ENCODE data around the gene SI.

The SI gene
- long read RNA-seq: 0 reads

- TF ChIP-seq GABPA (IDR thresholded peaks at IDR 0.05; ENCODE audit: low read depth) (no peak), CTCF (IDR thresholded peaks at IDR 0.05; ENCODE audit: insufficient read depth, low read length) (no peak), SPI1 (IDR thresholded peaks at IDR 0.05; ENCODE audit: borderline replicate concordance, low read depth) (no peak), POLR2AphosphoS5 (IDR thresholded peaks at IDR 0.05; ENCODE audit: low read depth) (no peak), REST (IDR thresholded peaks at IDR 0.05; ENCODE audit: insufficient replicate concordance, low read depth) (no peak)
- no peak within 1 kb of the TSS for H3K27ac ChIP-seq (replicated peaks)
- H3K4me3 ChIP-seq (replicated peaks; ENCODE audit: insufficient read depth, low read length): no peak within 1 kb of the TSS
- no peak for DNase-seq (ENCODE audit: low read depth in 1 of 2, low spot score in 1 of 2)
- H3K27me3 ChIP-seq (ENCODE audit: insufficient read depth, poor library complexity, severe bottlenecking): no peaks in the 10 kb centered on the region
Measured at GRCh38 chr3:165078293-165078692, at the start of gene SI. Gene SI, minus strand, starts transcription at chr3:165078496. Its CDS starts 2,484 bp downstream, at chr3:165076012.

GRCh38 chr3:165125836-165126235 is 47.5 kb upstream of the SI start:
- Histone ChIP-seq H3K4me3 (replicated peaks; ENCODE audit: insufficient read depth, low read length) (no peak overlapping the region), H3K27ac (replicated peaks) (no peak overlapping the region), H3K27me3 (ENCODE audit: insufficient read depth, poor library complexity, severe bottlenecking) (no peaks in the 10 kb centered on the region)
- TF ChIP-seq POLR2AphosphoS5 (IDR thresholded peaks at IDR 0.05; ENCODE audit: low read depth): no peak
- TF ChIP-seq REST (IDR thresholded peaks at IDR 0.05; ENCODE audit: insufficient replicate concordance, low read depth): no peak
- TF ChIP-seq GABPA (IDR thresholded peaks at IDR 0.05; ENCODE audit: low read depth): no peak
- TF ChIP-seq SPI1 (IDR thresholded peaks at IDR 0.05; ENCODE audit: borderline replicate concordance, low read depth): no peak
- TF ChIP-seq CTCF (IDR thresholded peaks at IDR 0.05; ENCODE audit: insufficient read depth, low read length): no peak
- DNase-seq (ENCODE audit: low read depth in 1 of 2, low spot score in 1 of 2): no peak

- DNase-seq (ENCODE audit: low read depth in 1 of 2, low spot score in 1 of 2): no peak
- Histone ChIP-seq H3K27me3 (ENCODE audit: insufficient read depth, poor library complexity, severe bottlenecking) (no peaks in the 10 kb centered on the region), H3K27ac (replicated peaks) (no peak overlapping the region), H3K4me3 (replicated peaks; ENCODE audit: insufficient read depth, low read length) (no peak overlapping the region)
- TF ChIP-seq SPI1 (IDR thresholded peaks at IDR 0.05; ENCODE audit: borderline replicate concordance, low read depth) (no peak), POLR2AphosphoS5 (IDR thresholded peaks at IDR 0.05; ENCODE audit: low read depth) (no peak), REST (IDR thresholded peaks at IDR 0.05; ENCODE audit: insufficient replicate concordance, low read depth) (no peak), CTCF (IDR thresholded peaks at IDR 0.05; ENCODE audit: insufficient read depth, low read length) (no peak), GABPA (IDR thresholded peaks at IDR 0.05; ENCODE audit: low read depth) (no peak)
Measured at GRCh38 chr3:165111401-165111800, 33.1 kb upstream of the SI start.

Data from HL-60 (cell line).